B cell (primary cell): ENCODE data around the gene TMEFF1.

Experiments used
- EZH2 ChIP-seq: IDR thresholded peaks from 2 replicates; pipeline ENCODE4 v1.6.1; 2012; ENCODE audit warnings: borderline replicate concordance, low read depth, mild to moderate bottlenecking, moderate library complexity, low read length; ENCODE audit not compliant: insufficient read depth, poor library complexity, severe bottlenecking
- TF ChIP-seq, protein P1 (sequence below): fragments of 200-600 bp; IDR thresholded peaks from one replicate; pipeline ENCODE4 v1.8.0; 2022; ENCODE audit warnings: antibody characterized with exemption, mild to moderate bottlenecking

DNA sequence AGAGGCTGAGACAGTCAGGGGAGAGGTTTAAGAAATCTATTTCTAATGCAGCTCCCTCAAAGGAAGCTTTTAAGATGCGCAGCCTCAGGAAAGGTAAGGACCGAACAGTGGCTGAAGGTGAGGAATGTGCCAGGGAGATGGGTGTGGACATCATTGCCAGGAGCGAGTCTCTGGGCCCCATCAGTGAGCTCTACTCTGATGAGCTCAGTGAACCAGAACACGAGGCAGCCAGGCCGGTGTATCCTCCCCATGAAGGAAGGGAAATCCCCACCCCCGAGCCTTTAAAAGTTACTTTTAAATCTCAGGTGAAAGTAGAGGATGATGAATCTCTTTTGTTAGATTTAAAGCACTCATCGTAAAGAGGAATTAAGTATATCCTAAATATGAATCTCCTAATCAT is 113.1 kb downstream of the TMEFF1 start:
- TF ChIP-seq, protein P1, sequence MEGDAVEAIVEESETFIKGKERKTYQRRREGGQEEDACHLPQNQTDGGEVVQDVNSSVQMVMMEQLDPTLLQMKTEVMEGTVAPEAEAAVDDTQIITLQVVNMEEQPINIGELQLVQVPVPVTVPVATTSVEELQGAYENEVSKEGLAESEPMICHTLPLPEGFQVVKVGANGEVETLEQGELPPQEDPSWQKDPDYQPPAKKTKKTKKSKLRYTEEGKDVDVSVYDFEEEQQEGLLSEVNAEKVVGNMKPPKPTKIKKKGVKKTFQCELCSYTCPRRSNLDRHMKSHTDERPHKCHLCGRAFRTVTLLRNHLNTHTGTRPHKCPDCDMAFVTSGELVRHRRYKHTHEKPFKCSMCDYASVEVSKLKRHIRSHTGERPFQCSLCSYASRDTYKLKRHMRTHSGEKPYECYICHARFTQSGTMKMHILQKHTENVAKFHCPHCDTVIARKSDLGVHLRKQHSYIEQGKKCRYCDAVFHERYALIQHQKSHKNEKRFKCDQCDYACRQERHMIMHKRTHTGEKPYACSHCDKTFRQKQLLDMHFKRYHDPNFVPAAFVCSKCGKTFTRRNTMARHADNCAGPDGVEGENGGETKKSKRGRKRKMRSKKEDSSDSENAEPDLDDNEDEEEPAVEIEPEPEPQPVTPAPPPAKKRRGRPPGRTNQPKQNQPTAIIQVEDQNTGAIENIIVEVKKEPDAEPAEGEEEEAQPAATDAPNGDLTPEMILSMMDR: no peak
- no peak for TF ChIP-seq EZH2
